Measurements from ENCODE around the gene ZNF800. TPM values are rescaled to one million over a fixed set of nuclear protein-coding genes. Genes with fewer than 3 reads are reported as not detected.

Gene ZNF800
- total RNA-seq, 1 donor from 2014 or later = 29.8 TPM

GRCh38 chr7:127365957-127366315, 26.6 kb downstream of the ZNF800 start:
- TF ChIP-seq CTCF (conservative IDR thresholded peaks at IDR 0.05) = no peak
- Mint-ChIP-seq H3K9me3 (no peaks in the 10 kb centered on the region), H3K36me3 (ENCODE audit: low read depth) (peaks cover 8% of the 10 kb centered on the region), H3K27ac (ENCODE audit: unreplicated experiment) (no peak overlapping the region), H3K27me3 (ENCODE audit: low read depth) (no peaks in the 10 kb centered on the region), H3K4me3 (no peak overlapping the region), H3K4me1 (no peaks in the 10 kb centered on the region)
- no peak for DNase-seq (ENCODE audit: low read depth, low spot score)

DNA sequence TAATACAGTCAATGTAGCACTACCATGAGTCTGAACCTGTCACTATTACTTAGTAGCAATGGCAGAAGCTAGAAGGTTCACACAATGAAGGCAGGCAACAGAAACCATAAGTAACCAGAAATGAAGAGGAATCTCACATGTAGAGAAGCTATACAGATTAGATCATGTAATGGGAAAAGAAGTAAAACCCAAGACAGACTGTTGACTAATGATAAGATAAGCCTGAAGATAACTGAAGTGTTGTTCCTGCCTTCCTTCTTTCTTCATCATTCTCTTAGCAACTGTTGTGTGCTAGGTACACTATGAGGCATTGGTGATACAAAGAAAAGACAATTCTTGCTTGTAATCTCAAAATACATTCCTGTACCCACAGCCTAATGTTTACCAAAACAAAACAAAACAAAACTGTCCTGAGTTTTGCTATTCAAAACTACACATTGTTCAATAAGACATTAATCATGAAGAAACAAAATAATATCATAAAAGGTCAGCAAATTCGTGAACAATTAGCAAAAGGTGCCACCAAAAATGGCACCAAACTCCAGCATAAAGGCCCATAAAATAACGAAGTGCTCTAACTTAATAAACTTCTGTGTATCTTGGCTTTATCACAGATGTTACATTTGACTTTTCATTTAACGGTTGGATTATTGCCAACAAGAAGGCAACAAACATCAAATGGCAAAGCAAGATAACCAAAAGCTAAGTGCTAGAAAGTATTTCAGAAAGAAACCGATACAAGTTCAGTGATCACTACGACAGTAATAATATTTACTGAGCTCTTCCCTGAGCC, 27.1 kb downstream of the ZNF800 start:
- TF ChIP-seq CTCF (conservative IDR thresholded peaks at IDR 0.05) = no peak
- Mint-ChIP-seq H3K9me3 (no peaks in the 10 kb centered on the region), H3K4me1 (no peaks in the 10 kb centered on the region), H3K27me3 (ENCODE audit: low read depth) (no peaks in the 10 kb centered on the region), H3K4me3 (no peak overlapping the region), H3K27ac (ENCODE audit: unreplicated experiment) (no peak overlapping the region), H3K36me3 (ENCODE audit: low read depth) (peaks cover 8% of the 10 kb centered on the region)
- DNase-seq (ENCODE audit: low read depth, low spot score) = no peak

DNA sequence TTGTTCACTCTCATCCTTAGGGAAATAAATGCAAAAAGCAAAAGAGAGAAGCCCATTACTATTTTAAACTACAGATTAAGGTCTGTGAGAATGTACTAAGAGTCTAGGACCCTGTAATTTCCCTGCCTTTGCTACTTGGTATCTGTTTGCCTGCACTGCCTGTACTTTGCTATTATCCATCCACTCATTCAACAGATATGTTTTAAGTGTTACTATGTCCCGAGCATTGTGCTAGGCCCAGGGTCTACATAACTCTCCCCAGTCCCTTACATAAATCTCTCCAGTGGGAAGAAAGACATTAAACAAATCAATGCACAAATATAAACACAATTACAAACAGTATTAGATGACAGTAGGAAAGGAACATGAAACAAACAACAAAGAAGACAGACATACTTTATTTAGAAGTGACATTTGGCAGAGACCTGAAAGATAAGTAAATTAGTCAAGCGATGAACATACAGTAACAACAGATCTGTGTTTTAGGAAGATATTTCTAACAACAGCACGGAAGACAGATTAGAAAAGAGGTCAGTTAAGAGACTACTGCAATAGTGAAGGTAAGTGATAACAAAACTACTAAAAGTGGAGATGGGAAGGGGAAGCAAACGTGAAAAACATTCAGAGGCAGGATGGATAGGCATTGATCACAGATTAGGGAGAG, 30.0 kb downstream of the ZNF800 start:
- Mint-ChIP-seq H3K4me1 (no peaks in the 10 kb centered on the region), H3K9me3 (no peaks in the 10 kb centered on the region), H3K27me3 (ENCODE audit: low read depth) (no peaks in the 10 kb centered on the region), H3K36me3 (ENCODE audit: low read depth) (peaks cover 4% of the 10 kb centered on the region), H3K4me3 (no peak overlapping the region), H3K27ac (ENCODE audit: unreplicated experiment) (no peak overlapping the region)
- DNase-seq (ENCODE audit: low read depth, low spot score) = no peak
- no peak for TF ChIP-seq CTCF (conservative IDR thresholded peaks at IDR 0.05)

GRCh38 chr7:127361736-127362135, 30.8 kb downstream of the ZNF800 start:
- H3K27me3 Mint-ChIP-seq (ENCODE audit: low read depth) = no peaks in the 10 kb centered on the region
- no peak for DNase-seq (ENCODE audit: low read depth, low spot score)
- TF ChIP-seq CTCF (conservative IDR thresholded peaks at IDR 0.05) = no peak
- no peak overlapping the region for H3K4me3 Mint-ChIP-seq
- no peak overlapping the region for H3K27ac Mint-ChIP-seq (ENCODE audit: unreplicated experiment)
- no peaks in the 10 kb centered on the region for H3K9me3 Mint-ChIP-seq
- peaks cover 3% of the 10 kb centered on the region for H3K36me3 Mint-ChIP-seq (ENCODE audit: low read depth)
- no peaks in the 10 kb centered on the region for H3K4me1 Mint-ChIP-seq

DNA sequence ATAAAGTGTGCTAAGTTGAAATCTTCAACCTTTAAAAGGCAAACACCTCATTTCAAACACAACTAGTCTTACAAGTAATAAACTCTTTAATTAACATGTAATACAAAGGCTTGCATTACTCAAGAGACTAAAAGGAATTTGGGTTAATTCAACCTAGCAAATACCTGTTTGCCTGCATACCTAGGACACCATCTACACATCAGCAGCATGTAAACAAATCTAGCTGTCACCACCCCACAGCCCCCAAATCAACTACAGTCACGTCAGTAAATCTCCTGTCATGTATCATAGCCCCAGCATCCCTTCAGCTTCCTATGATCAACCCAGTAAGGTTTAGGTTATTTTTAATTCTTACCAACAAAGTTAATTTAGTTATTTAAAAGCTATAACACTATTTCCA, 33.5 kb downstream of the ZNF800 start:
- Mint-ChIP-seq H3K9me3 (no peaks in the 10 kb centered on the region), H3K27me3 (ENCODE audit: low read depth) (no peaks in the 10 kb centered on the region), H3K4me1 (no peaks in the 10 kb centered on the region), H3K27ac (ENCODE audit: unreplicated experiment) (no peak overlapping the region), H3K36me3 (ENCODE audit: low read depth) (peaks cover 2% of the 10 kb centered on the region), H3K4me3 (no peak overlapping the region)
- DNase-seq (ENCODE audit: low read depth, low spot score) = no peak
- no peak for TF ChIP-seq CTCF (conservative IDR thresholded peaks at IDR 0.05)
